Loucy (cell line): ENCODE data around the gene ISM1.

Experiments
- CTCF ChIP-seq: fragments of 200-600 bp; sonication (generic); conservative IDR thresholded peaks from 2 replicates; pipeline ENCODE4 v1.5.1; 2014; ENCODE audit warnings: mild to moderate bottlenecking, antibody characterized with exemption, low read length
- EZH2phosphoT487 ChIP-seq: fragments of 200-600 bp; IDR thresholded peaks from 2 replicates; pipeline ENCODE4 v1.6.1; 2018; ENCODE audit warnings: antibody characterized with exemption, mild to moderate bottlenecking, moderate library complexity, borderline replicate concordance

GRCh38 chr20:13322621-13323020, 101.5 kb downstream of the ISM1 start:
- no peak for TF ChIP-seq CTCF
- TF ChIP-seq EZH2phosphoT487: no peak
